ENCODE measurements around the gene ABHD15.

Gene ABHD15

DNA sequence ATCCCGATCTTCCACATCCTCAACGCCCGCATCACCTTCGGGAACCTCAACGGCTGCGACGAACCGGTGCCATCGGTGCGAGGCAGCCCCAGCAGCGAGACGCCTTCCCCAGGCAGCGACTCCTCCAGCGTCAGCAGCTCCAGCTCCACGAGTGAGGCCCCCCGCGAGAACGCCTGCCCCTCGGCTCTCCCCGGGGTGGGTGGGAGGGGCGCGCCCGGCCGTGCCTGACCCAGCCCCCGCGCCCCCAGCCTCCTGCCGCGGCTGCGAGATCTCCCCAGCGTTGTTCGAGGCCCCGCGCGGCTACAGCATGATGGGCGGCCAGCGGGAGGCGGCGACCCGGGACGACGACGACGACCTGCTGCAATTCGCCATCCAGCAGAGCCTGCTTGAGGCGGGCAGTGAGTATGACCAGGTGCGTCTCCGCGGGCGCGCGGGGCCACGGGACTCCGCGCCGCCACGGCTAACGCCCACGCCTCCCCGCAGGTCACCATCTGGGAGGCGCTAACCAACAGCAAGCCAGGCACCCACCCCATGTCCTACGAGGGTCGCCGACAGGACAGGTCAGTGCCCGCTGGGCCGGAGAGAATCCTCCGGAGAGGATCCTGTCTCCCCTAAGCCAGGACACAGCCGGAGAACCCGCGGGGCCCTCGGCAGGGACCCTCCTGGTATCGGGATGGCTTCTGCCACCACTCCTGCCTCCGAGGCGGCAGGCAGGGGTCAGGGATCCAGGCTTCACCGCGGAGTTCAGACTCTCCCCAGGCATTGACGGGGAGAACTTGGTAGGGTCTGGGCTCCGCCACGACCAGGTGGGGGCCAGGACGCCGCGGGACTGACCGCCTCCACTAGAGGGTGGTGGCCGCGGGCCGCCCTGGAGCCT is 45.8 kb upstream of the ABHD15 start:
- TF ChIP-seq, protein P1, sequence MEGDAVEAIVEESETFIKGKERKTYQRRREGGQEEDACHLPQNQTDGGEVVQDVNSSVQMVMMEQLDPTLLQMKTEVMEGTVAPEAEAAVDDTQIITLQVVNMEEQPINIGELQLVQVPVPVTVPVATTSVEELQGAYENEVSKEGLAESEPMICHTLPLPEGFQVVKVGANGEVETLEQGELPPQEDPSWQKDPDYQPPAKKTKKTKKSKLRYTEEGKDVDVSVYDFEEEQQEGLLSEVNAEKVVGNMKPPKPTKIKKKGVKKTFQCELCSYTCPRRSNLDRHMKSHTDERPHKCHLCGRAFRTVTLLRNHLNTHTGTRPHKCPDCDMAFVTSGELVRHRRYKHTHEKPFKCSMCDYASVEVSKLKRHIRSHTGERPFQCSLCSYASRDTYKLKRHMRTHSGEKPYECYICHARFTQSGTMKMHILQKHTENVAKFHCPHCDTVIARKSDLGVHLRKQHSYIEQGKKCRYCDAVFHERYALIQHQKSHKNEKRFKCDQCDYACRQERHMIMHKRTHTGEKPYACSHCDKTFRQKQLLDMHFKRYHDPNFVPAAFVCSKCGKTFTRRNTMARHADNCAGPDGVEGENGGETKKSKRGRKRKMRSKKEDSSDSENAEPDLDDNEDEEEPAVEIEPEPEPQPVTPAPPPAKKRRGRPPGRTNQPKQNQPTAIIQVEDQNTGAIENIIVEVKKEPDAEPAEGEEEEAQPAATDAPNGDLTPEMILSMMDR (IDR thresholded peaks at IDR 0.05; ENCODE audit: insufficient read depth, missing control alignments), result no peak
- FAIRE-seq (no peak), DNase-seq (ENCODE audit: insufficient read length, low spot score) (no peak)

DNA sequence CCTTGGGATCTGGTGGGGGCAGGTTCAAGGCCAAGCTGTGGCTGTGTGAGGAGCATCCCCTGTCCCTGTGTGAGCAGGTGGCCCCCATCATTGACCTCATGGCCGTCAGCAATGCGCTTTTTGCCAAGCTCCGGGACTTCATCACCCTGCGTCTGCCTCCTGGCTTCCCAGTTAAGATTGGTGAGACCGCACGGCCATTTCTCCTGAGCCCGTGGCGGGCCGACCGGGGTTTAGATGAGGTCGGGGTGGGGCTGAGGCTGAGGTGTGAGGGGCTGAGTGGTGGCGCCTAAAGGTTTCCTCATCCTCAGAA is 45.2 kb upstream of the ABHD15 start:
- no peak for FAIRE-seq

DNA sequence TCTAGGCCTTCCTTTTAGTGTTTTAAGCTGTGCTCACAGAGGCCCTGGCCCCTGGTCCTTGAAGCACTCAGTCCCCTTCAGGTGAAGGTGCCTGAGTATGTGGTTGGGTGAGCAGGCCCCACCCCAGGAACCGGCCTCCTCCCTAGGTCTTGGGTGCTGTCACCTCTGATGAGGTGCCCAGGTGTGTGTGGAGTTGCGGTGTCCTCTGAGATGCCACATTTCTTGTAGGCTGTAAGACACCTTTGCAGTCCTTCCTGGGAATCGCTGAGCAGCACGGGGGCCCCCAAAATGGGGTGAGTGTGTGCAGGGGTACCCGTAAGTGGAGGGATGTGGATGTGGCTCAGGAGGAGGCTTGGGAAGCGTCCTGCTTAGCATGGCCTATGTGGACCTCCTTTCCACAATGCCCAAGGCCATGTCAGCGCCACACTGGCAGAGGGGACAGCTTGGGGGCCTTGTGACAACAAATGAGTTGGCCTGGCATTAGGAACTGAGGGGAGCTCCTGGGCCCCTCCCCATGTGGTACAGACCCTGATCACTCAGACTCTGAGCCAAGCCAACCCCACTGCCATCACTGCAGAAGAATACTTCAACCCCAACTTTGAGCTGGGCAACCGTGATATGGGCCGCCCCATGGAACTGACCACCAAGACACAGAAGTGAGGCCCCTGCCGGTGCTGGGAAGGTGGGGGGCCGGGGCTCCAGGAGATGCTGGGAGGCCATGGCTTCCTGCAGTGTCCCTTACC is 44.7 kb upstream of the ABHD15 start:
- no peak for DNase-seq (ENCODE audit: insufficient read length, low spot score)
- TF ChIP-seq, protein P1 (IDR thresholded peaks at IDR 0.05; ENCODE audit: insufficient read depth, missing control alignments), result no peak
- FAIRE-seq, result no peak

More for the DNA sequence above, 45.2 kb upstream of the ABHD15 start:
- TF ChIP-seq, protein P1 (IDR thresholded peaks at IDR 0.05; ENCODE audit: insufficient read depth, missing control alignments), result no peak
- no peak for DNase-seq (ENCODE audit: insufficient read length, low spot score)

DNA sequence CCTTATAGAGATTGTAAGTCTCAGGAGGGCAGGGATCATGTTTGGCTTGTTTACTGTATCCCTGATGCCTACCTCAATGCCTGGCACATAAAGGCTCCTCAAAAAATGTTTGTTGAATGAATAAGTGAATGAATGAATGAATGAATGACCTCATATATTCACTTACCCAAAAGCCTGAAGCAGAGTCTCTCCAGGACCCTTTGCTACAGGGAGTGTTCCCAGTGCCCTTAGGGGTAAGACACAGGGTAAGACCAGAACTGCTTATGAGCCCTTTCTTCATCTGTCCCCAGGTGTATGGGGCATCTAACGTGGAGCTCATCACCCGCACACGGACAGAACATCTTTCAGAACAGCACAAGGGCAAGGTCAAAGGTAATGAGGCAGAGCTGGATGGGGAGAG is 43.6 kb upstream of the ABHD15 start:
- FAIRE-seq (no peak), DNase-seq (ENCODE audit: insufficient read length, low spot score) (no peak)
- TF ChIP-seq, protein P1 (IDR thresholded peaks at IDR 0.05; ENCODE audit: insufficient read depth, missing control alignments), result no peak

DNA sequence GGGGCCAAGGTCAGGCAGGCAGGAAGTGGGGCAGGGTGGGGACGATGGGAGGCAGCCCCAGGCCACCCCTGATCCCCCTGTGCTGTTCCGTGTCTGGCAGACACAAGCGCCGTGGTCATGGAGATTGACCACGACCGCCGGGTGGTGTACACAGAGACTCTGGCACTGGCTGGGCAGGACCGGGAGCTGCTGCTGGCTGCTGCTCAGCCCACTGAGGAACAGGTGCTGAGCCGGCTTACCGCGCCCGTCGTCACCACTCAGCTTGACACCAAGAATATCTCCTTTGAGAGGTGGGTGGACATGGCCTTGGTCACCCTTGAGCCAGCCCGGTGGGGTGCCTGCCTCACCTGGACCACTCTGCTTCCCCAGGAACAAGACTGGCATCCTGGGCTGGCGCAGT is 42.1 kb upstream of the ABHD15 start:
- FAIRE-seq, result no peak
- DNase-seq (ENCODE audit: insufficient read length, low spot score), result no peak
- TF ChIP-seq, protein P1 (IDR thresholded peaks at IDR 0.05; ENCODE audit: insufficient read depth, missing control alignments), result no peak

DNA sequence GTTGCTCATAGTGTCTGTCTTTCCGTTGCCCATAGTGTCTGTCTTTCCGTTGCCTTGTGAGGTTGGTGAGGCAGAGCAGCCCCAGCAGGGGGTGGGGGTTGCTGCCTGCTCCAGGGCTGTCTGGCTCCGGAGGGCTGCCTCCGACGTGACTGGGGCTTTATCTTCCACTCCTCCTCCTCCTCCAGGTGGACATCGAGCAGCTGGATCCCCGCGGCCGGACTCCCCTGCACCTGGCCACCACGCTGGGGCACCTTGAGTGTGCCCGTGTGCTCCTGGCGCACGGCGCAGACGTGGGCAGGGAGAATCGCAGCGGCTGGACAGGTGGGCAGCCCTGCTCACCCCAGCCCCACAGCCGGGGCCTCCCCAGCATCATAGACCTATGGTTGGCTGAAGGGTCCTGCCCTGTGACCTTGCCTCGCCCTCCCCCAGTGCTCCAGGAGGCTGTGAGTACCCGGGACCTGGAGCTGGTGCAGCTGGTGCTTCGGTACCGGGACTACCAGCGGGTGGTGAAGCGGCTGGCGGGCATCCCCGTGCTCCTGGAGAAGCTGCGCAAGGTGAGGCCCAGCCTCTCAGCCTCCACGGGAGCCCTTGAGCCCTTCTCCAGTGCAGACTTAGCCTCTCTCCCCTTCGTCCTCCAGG is 40.8 kb upstream of the ABHD15 start:
- TF ChIP-seq, protein P1 (IDR thresholded peaks at IDR 0.05; ENCODE audit: insufficient read depth, missing control alignments), result no peak
- DNase-seq (ENCODE audit: insufficient read length, low spot score) (no peak), FAIRE-seq (no peak)

All from D721Med (cell line).